HCT116 (cell line): ENCODE data around the gene STAT4. TPM values are rescaled to one million over a fixed set of nuclear protein-coding genes. Genes with fewer than 3 reads are reported as not detected.

Experiments used
- ATAC-seq: fragments of 200-7000 bp; cut with Tn5 transposase; 2 replicates; pipeline ENCODE4 v1.9.1; 2020; ENCODE audit warnings: mild to moderate bottlenecking, moderate library complexity
- BruUV-seq: library from RNA; stranded (reverse); fragments of 400-500 nt; replicated peaks from 2 replicates; lab custom pipeline; 2021; lab: Mats Ljungman, UMichigan
- CTCF ChIA-PET: fragments of 300-600 bp; sonication (Branson Sonifier 250); formaldehyde crosslinking; loops from one replicate; lab custom pipeline; 2021; ENCODE audit warnings: antibody characterized with exemption; lab: Charles Lee
- POLR2A ChIA-PET: fragments of 300-600, 350-600 bp; sonication (Branson Sonifier 250); formaldehyde crosslinking; loops from one replicate; lab custom pipeline; 2021; ENCODE audit warnings: antibody characterized with exemption; lab: Charles Lee
- RAD21 ChIA-PET, 2 experiments: fragments of 300-600 bp; sonication (Branson Sonifier 250); formaldehyde crosslinking; loops; one replicate each; lab custom pipeline; 2023; ENCODE audit warnings: low total read pairs in 2 of 2; ENCODE audit not compliant: uncharacterized antibody in 2 of 2, unreplicated experiment in 2 of 2, low non-redundant PET in 1 of 2; lab: Charles Lee
- DNase-seq: peaks from one replicate; pipeline ENCODE4 v3.0.0-alpha.2; 2010; ENCODE audit warnings: low read depth, low spot score
- H2AFZ ChIP-seq: fragments of 200-600 bp; shearing (Covaris generic), sonication (generic); 2 replicates; pipeline ENCODE4 v1.6.1; 2017; ENCODE audit warnings: low read depth, mixed run types, mixed read lengths, antibody characterized with exemption, low read length; ENCODE audit not compliant: poor library complexity, severe bottlenecking
- H3K27ac ChIP-seq: 2 replicates; pipeline ENCODE4 v1.5.1; 2012; ENCODE audit warnings: low read depth, low read length
- H3K27me3 ChIP-seq: fragments of 200-600 bp; sonication (generic); 2 replicates; pipeline ENCODE4 v1.6.1; 2016; ENCODE audit warnings: mixed run types, low read length, mixed read lengths; ENCODE audit not compliant: insufficient read depth
- H3K36me3 ChIP-seq, 2 experiments: fragments of 200-500 bp in 1 of 2; fragments of 200-600 bp in 1 of 2; sonication (Bioruptor generic) in 1 of 2; sonication (generic) in 1 of 2; 2 replicates each; pipeline versions ENCODE4 v1.5.1 to v1.6.1; 2014 to 2016; ENCODE audit warnings: low read length in 2 of 2, inconsistent platforms in 1 of 2, mixed read lengths in 1 of 2, mixed run types in 1 of 2; ENCODE audit not compliant: insufficient read depth in 2 of 2, control insufficient read depth in 1 of 2
- H3K4me1 ChIP-seq, 2 experiments: fragments of 200-600 bp in 1 of 2; sonication (generic) in 1 of 2; 2 replicates each; pipeline versions ENCODE4 v1.5.1 to v1.6.1; 2012 to 2017; ENCODE audit warnings: low read length in 2 of 2, inconsistent platforms in 1 of 2, mild to moderate bottlenecking in 1 of 2, mixed read lengths in 1 of 2, mixed run types in 1 of 2, moderate library complexity in 1 of 2; ENCODE audit not compliant: insufficient read depth in 2 of 2, control insufficient read depth in 1 of 2
- H3K4me2 ChIP-seq: fragments of 200-600 bp; sonication (generic); 2 replicates; pipeline ENCODE4 v1.6.1; 2017; ENCODE audit warnings: mixed run types, low read length, mixed read lengths
- H3K4me3 ChIP-seq, 2 experiments: fragments of 200-600 bp in 1 of 2; sonication (generic) in 1 of 2; replicated peaks in 1 of 2; 2 replicates each; pipeline ENCODE4 v1.5.1; 2011 to 2016; ENCODE audit warnings: low read length in 2 of 2, control low read depth in 1 of 2, low read depth in 1 of 2, mild to moderate bottlenecking in 1 of 2, mixed read lengths in 1 of 2, mixed run types in 1 of 2
- H3K79me2 ChIP-seq: fragments of 200-600 bp; sonication (generic); 2 replicates; pipeline ENCODE4 v1.6.1; 2017; ENCODE audit warnings: mild to moderate bottlenecking, mixed run types, low read length, moderate library complexity, mixed read lengths; ENCODE audit not compliant: insufficient read depth
- H3K9ac ChIP-seq: fragments of 200-600 bp; sonication (generic); 2 replicates; pipeline ENCODE4 v1.6.1; 2016; ENCODE audit warnings: low read length, mixed read lengths
- H3K9me2 ChIP-seq: fragments of 200-600 bp; sonication (generic), shearing (Covaris generic); 2 replicates; pipeline ENCODE4 v1.6.1; 2017; ENCODE audit warnings: mixed run types, mild to moderate bottlenecking, moderate library complexity; ENCODE audit not compliant: insufficient read depth
- H3K9me3 ChIP-seq, 2 experiments: fragments of 200-500 bp in 1 of 2; fragments of 200-600 bp in 1 of 2; sonication (Bioruptor generic) in 1 of 2; sonication (generic) in 1 of 2; 2 replicates each; pipeline ENCODE4 v1.6.1; 2014 to 2017; ENCODE audit warnings: low read length in 2 of 2, mixed read lengths in 2 of 2, inconsistent platforms in 1 of 2, low read depth in 1 of 2, mild to moderate bottlenecking in 1 of 2, mixed run types in 1 of 2, moderate library complexity in 1 of 2; ENCODE audit not compliant: control insufficient read depth in 1 of 2, insufficient read depth in 1 of 2
- H4K20me1 ChIP-seq: fragments of 200-600 bp; sonication (generic), shearing (Covaris generic); 2 replicates; pipeline ENCODE4 v1.6.1; 2017; ENCODE audit warnings: mixed run types, mild to moderate bottlenecking, moderate library complexity; ENCODE audit not compliant: insufficient read depth
- CBX3 ChIP-seq: IDR thresholded peaks from 2 replicates; pipeline ENCODE4 v1.6.1; 2012; ENCODE audit warnings: low read depth
- CTCF ChIP-seq, 3 experiments: fragments of 200-600 bp in 1 of 3; sonication (generic) in 1 of 3; IDR thresholded peaks in 2 of 3; conservative IDR thresholded peaks in 1 of 3; 2 replicates each; pipeline ENCODE4 v1.5.1; 2012 to 2017; ENCODE audit warnings: low read depth in 2 of 3, low read length in 2 of 3, antibody characterized with exemption in 1 of 3, borderline replicate concordance in 1 of 3, control low read depth in 1 of 3, mild to moderate bottlenecking in 1 of 3, mixed read lengths in 1 of 3, mixed run types in 1 of 3, moderate library complexity in 1 of 3; ENCODE audit not compliant: insufficient read depth in 1 of 3
- EGR1 ChIP-seq: IDR thresholded peaks from 2 replicates; pipeline ENCODE4 v1.6.1; 2012; ENCODE audit warnings: low read depth
- EZH2phosphoT487 ChIP-seq: fragments of 200-600 bp; IDR thresholded peaks from 2 replicates; pipeline ENCODE4 v1.6.1; 2018; ENCODE audit warnings: antibody characterized with exemption, borderline replicate concordance
- FOSL1 ChIP-seq: IDR thresholded peaks from 2 replicates; pipeline ENCODE4 v1.6.1; 2012; ENCODE audit warnings: low read depth
- JUND ChIP-seq: IDR thresholded peaks from 2 replicates; pipeline ENCODE4 v1.6.1; 2012
- REST ChIP-seq: IDR thresholded peaks from 2 replicates; pipeline ENCODE4 v1.6.1; 2012; ENCODE audit warnings: low read depth
- SIN3A ChIP-seq: IDR thresholded peaks from 2 replicates; pipeline ENCODE4 v1.6.1; 2012; ENCODE audit warnings: low read depth
- SRF ChIP-seq: IDR thresholded peaks from 2 replicates; pipeline ENCODE4 v1.6.1; 2012; ENCODE audit warnings: low read depth
- YY1 ChIP-seq: IDR thresholded peaks from 2 replicates; pipeline ENCODE4 v1.6.1; 2011; ENCODE audit warnings: low read length, low read depth, moderate library complexity, mild to moderate bottlenecking; ENCODE audit not compliant: insufficient replicate concordance; ENCODE audit errors: extremely low read depth
- intact Hi-C: fragments of 100-400 bp; cut with micrococcal nuclease; formaldehyde crosslinking; loops from 2 replicates; pipeline ENCODE4 v1.10.0; 2022
- total RNA-seq: library from RNA; stranded (reverse); gene quantifications from one replicate; pipeline ENCODE4 v1.2.1, GENCODE V29; 2021; ENCODE audit not compliant: unreplicated experiment

STAT4 gene
- total RNA-seq, 1 experiment from 2014 or later: 2.0 TPM

- intact Hi-C loops: no loop called here
- CTCF ChIA-PET: no interaction called here
Measured at GRCh38 chr2:190987116-190987515, 163.7 kb downstream of the STAT4 start.

More at GRCh38 chr2:190987116-190987515, 163.7 kb downstream of the STAT4 start:
- ChIA-PET RAD21 (no interaction called here), POLR2A (no interaction called here)
- H3K36me3 ChIP-seq: peaks cover 65 to 72% of the 10 kb centered on the region in 2 experiments
- H3K4me3 ChIP-seq: no peak overlapping the region
- no peaks in the 10 kb centered on the region for H3K79me2 ChIP-seq
- no TSS peak for BruUV-seq
- no peak overlapping the region for H3K9ac ChIP-seq
- H3K9me2 ChIP-seq: no peaks in the 10 kb centered on the region
- no peaks in the 10 kb centered on the region for H3K27me3 ChIP-seq
- no peak overlapping the region for H2AFZ ChIP-seq
- no peaks in the 10 kb centered on the region for H4K20me1 ChIP-seq
- H3K27ac ChIP-seq: no peak overlapping the region
- DNase-seq: no peak
- H3K4me1 ChIP-seq: no peaks in the 10 kb centered on the region
- H3K9me3 ChIP-seq: no peaks in the 10 kb centered on the region
- H3K4me2 ChIP-seq: no peak overlapping the region
- no peak for ATAC-seq
- no peak for TF ChIP-seq SRF
- no peak for TF ChIP-seq CBX3
- TF ChIP-seq EZH2phosphoT487: no peak
- no peak for TF ChIP-seq SIN3A
- TF ChIP-seq FOSL1: no peak
- no peak for TF ChIP-seq JUND
- TF ChIP-seq EGR1: no peak
- TF ChIP-seq YY1: no peak
- no peak for TF ChIP-seq CTCF (IDR thresholded peaks at IDR 0.05 in 2 of 3, conservative IDR thresholded peaks at IDR 0.05 in 1 of 3; ENCODE audit: borderline replicate concordance in 1 of 3, insufficient read depth in 1 of 3, low read depth in 2 of 3, low read length in 2 of 3)
- no peak for TF ChIP-seq REST
